Heart right ventricle (tissue), 16 donors: ENCODE results near the gene FYB1. TPM values are rescaled to one million over a fixed set of nuclear protein-coding genes. Genes with fewer than 3 reads are reported as not detected.

Source experiments
- ATAC-seq, 8 donors: fragments of 200-7000 bp; cut with Tn5 transposase; one replicate each; pipeline ENCODE4 v1.9.1; 2020; ENCODE audit warnings: mild to moderate bottlenecking in 8 of 8, moderate library complexity in 8 of 8, moderate number of reproducible peaks in 1 of 8
- DNase-seq, 2 donors: peaks; one replicate each; pipeline ENCODE4 v3.0.0-alpha.2; 2020
- H3K27ac ChIP-seq, 10 donors: fragments of 200-600 bp; sonication (generic) in 2 of 10; one replicate each; pipeline versions ENCODE4 v1.5.0 to v1.8.0; 2020 to 2022; ENCODE audit warnings: mild to moderate bottlenecking in 3 of 10
- H3K27me3 ChIP-seq, 7 donors: fragments of 200-600 bp; one replicate each; pipeline ENCODE4 v1.8.0; 2021 to 2022; ENCODE audit warnings: mild to moderate bottlenecking in 2 of 7
- H3K36me3 ChIP-seq, 9 donors: fragments of 200-600 bp; sonication (generic) in 1 of 9; one replicate each; pipeline versions ENCODE4 v1.5.0 to v1.8.0; 2020 to 2022; ENCODE audit warnings: mild to moderate bottlenecking in 2 of 9
- H3K4me1 ChIP-seq, 9 donors: fragments of 200-600 bp; sonication (generic) in 1 of 9; one replicate each; pipeline versions ENCODE4 v1.5.0 to v1.8.0; 2020 to 2022; ENCODE audit warnings: mild to moderate bottlenecking in 4 of 9
- H3K4me3 ChIP-seq, 10 donors: fragments of 200-600 bp; sonication (generic) in 2 of 10; one replicate each; pipeline versions ENCODE4 v1.5.0 to v1.8.0; 2020 to 2022; ENCODE audit warnings: mild to moderate bottlenecking in 7 of 10, moderate library complexity in 2 of 10
- H3K9me3 ChIP-seq, 11 donors: fragments of 200-600 bp in 10 of 11; sonication (generic) in 2 of 11; one replicate each; pipeline versions ENCODE4 v1.5.0 to v1.8.0; 2013 to 2022; ENCODE audit warnings: mild to moderate bottlenecking in 2 of 11, control low read depth in 1 of 11, moderate library complexity in 1 of 11
- WGBS, 2 donors: extraction: QIAGEN DNeasy Blood & Tissue Kit; methylation state at CpG; one replicate each; pipeline ENCODE4 v1.1.7; 2013; ENCODE audit warnings: inconsistent platforms in 1 of 2; 5-methylcytosine and 5-hydroxymethylcytosine counted together
- intact Hi-C, 10 donors: fragments of 100-400 bp; cut with DNase I; formaldehyde crosslinking; loops; one replicate each; pipeline versions ENCODE4 v1.11.1 to v1.14.2; 2022
- polyA plus RNA-seq, 2 donors: library from polyadenylated mRNA; stranded (reverse); fragments of 200-250 nt; gene quantifications; one replicate each; pipeline ENCODE4 v1.2.3, GENCODE V29; 2013
- total RNA-seq, 10 donors: library from RNA; stranded (reverse); fragmentation: NEBNext Ultra II Directional in 3 of 10; extraction: Animal tissue kit (Norgen Biotek cat#: 25700) in 3 of 10; gene quantifications; one replicate each; pipeline versions ENCODE4 v1.2.1 to v1.2.4, GENCODE V29; 2021 to 2023
- TF ChIP-seq, protein P1 (sequence below), 9 donors: fragments of 200-600 bp; sonication (generic) in 2 of 9; IDR thresholded peaks; one replicate each; pipeline versions ENCODE4 v1.5.0 to v1.8.0; 2021 to 2022; ENCODE audit warnings: antibody characterized with exemption in 9 of 9, mild to moderate bottlenecking in 5 of 9, moderate library complexity in 1 of 9
- donor health status: Arrhythmogenic right ventricular cardiomyopathy.
- donor health status: ischemic (EF 13 %, LVEDD 7.1; RV severe dilation, severe dysfunction).
- donor health status: healthy with polysubstance abuse.
- donor health status: DM: no; HTN: yes; CAD: no.
- donor health status: DM: no; HTN: no; CAD: no.
- donor health status: ischemic (EF 25% LVEDD 6.9; RV normal size, moderate dysfunction).
- donor health status: ischemic (EF 25% LVEDD 5.7; RV mildly dilated, moderate dysfunction).
- donor health status: healthy.
- donor health status: DM: yes; HTN: yes; CAD: no.
- donor health status: Ischemic cardiomyopathy.
- donor health status: ischemic (EF 35%, LVEDD 5.7; RV mildly dilated, moderate dysfunction).
- donor health status: nonischemic (EF 11% LVEDD 7.7; RV severe dilation, severe dysfunction).
- donor health status: DM: yes; HTN: yes; CAD: no.
- donor health status: PGD.
- donor health status: ischemic (EF 29% LVEDD 5.4; RV normal size, mild dysfunction).
- donor health status: nonischemic (EF 23%, LVEDD 6.1; RV moderate dilation, normal function).

Gene FYB1
- total and polyA plus RNA-seq, 12 donors, result 0.61 to 33.8 (median 2.3) TPM

DNA sequence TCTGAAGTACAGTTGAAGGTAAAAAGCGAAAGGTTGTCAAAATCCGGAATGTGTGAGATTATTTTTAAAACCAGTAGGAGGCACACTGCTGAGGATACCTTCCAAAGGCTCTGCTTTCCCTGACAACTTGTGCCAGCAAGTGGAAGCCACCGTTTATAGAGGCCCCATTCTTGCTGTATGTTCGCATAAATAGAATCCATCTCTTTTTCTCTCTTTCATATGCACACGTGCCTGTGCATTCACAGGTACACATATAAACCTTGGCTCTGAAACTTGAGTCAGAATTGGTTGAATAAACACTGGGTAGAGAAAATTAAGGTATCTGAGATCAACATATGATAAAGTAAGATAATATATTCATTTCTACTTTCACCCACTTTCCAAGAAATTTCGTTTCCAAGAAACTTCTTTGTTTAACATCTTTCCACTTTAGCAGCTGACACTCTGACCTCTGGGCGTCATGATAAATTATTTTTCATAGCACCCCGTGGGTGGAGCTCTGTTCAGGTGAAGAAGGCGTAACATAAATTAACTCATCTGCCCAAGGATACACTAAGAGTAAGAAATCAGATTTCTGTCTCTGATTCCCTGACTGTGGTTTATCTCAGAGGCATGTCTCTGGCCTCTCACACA lies 81.4 kb downstream of the FYB1 start:
- ATAC-seq (no peak), DNase-seq (no peak)
- H3K4me3 ChIP-seq, result no peak overlapping the region
- peaks cover 0 to 84% (median 0%) of the 10 kb centered on the region in 9 donors for H3K36me3 ChIP-seq
- intact Hi-C loops, result no loop called here
- H3K27me3 ChIP-seq, result no peaks in the 10 kb centered on the region
- TF ChIP-seq, protein P1, sequence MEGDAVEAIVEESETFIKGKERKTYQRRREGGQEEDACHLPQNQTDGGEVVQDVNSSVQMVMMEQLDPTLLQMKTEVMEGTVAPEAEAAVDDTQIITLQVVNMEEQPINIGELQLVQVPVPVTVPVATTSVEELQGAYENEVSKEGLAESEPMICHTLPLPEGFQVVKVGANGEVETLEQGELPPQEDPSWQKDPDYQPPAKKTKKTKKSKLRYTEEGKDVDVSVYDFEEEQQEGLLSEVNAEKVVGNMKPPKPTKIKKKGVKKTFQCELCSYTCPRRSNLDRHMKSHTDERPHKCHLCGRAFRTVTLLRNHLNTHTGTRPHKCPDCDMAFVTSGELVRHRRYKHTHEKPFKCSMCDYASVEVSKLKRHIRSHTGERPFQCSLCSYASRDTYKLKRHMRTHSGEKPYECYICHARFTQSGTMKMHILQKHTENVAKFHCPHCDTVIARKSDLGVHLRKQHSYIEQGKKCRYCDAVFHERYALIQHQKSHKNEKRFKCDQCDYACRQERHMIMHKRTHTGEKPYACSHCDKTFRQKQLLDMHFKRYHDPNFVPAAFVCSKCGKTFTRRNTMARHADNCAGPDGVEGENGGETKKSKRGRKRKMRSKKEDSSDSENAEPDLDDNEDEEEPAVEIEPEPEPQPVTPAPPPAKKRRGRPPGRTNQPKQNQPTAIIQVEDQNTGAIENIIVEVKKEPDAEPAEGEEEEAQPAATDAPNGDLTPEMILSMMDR (IDR thresholded peaks at IDR 0.05), result no peak
- 62 to 64% methylated on average over 9 of the region's 9 CpGs for WGBS, 2 donors
- no peaks in the 10 kb centered on the region for H3K9me3 ChIP-seq
- H3K27ac ChIP-seq, result no peak overlapping the region
- H3K4me1 ChIP-seq, result peaks cover 0 to 8% (median 0%) of the 10 kb centered on the region in 9 donors

DNA sequence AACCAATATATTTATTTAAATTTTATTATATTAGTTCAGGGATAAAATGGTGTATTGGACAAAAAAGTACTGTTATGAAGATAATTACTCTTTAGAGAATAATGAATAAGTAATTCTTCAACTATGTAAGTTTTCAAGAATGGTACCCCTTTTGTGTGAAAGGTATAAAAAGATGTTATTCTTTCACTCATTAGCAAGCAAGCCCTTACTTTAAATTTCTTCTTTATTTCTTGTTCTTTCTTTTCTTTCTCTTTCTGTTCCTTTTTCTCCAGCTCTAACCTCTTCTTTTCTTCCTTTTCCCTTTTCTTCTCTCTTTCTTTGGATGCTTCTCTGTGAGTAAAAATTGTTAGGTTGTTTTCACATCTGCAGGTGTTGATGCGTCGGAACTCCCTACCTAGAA lies 82.0 kb downstream of the FYB1 start:
- no peaks in the 10 kb centered on the region for H3K27me3 ChIP-seq
- no peak overlapping the region for H3K27ac ChIP-seq
- 85 to 88% methylated on average over 2 of the region's 2 CpGs for WGBS, 2 donors
- ATAC-seq, result no peak
- DNase-seq, result no peak
- no peaks in the 10 kb centered on the region for H3K9me3 ChIP-seq
- H3K4me1 ChIP-seq, result peaks cover 0 to 3% (median 0%) of the 10 kb centered on the region in 9 donors
- TF ChIP-seq, protein P1 (IDR thresholded peaks at IDR 0.05), result no peak
- H3K4me3 ChIP-seq, result no peak overlapping the region
- intact Hi-C loops, result no loop called here
- H3K36me3 ChIP-seq, result peaks cover 0 to 89% (median 0%) of the 10 kb centered on the region in 9 donors

DNA sequence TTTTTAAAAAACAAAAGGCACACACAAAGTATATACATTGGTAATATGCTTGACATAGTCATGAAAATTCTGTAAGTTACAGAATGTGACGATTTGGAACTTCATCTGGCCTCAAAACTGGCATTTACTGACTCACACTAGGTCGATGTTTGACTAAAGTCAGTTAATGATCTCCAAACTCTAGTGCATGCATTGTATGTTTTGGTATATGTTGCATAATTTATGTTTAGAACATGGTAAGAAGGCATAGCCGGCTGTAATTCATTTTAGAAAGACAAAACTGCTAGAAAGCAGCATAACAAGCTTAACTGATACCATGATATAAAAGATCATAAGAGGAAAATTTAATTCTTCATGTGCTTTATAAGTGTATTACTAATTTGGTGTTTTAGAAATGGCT lies 86.6 kb downstream of the FYB1 start:
- Histone ChIP-seq H3K27ac (no peak overlapping the region), H3K4me1 (peaks cover 0 to 8% (median 0%) of the 10 kb centered on the region in 9 donors), H3K27me3 (peaks cover 0 to 2% (median 0%) of the 10 kb centered on the region in 7 donors), H3K36me3 (peaks cover 0 to 88% (median 0%) of the 10 kb centered on the region in 9 donors), H3K9me3 (no peaks in the 10 kb centered on the region), H3K4me3 (no peak overlapping the region)
- WGBS, 2 donors, result 77 to 83% methylated on average over 3 of the region's 3 CpGs
- DNase-seq (no peak), ATAC-seq (no peak)
- intact Hi-C loops, result no loop called here
- TF ChIP-seq, protein P1 (IDR thresholded peaks at IDR 0.05), result no peak

DNA sequence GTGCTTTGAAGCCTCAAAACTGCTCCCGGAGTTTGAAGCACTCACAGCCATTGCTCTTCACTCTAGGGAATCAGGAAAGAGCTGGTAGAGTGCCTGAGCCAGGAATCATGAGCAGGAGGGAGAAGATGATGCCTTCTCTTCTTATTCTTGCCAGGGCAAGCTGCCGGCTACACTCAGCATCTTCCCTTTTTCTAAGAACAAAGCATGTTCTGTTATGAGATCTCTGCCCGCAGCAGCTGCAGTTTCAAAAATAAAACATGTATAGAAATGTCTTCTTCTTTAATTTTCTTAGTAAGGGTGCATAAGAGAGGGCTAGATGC lies 87.3 kb downstream of the FYB1 start:
- WGBS, 2 donors, result 60 to 73% methylated on average over 3 of the region's 3 CpGs
- Histone ChIP-seq H3K4me1 (peaks cover 0 to 8% (median 0%) of the 10 kb centered on the region in 9 donors), H3K36me3 (peaks cover 0 to 88% (median 0%) of the 10 kb centered on the region in 9 donors), H3K27me3 (peaks cover 0 to 2% (median 0%) of the 10 kb centered on the region in 7 donors), H3K27ac (no peak overlapping the region), H3K4me3 (no peak overlapping the region), H3K9me3 (no peaks in the 10 kb centered on the region)
- intact Hi-C loops, result no loop called here
- ATAC-seq (no peak), DNase-seq (no peak)
- TF ChIP-seq, protein P1 (IDR thresholded peaks at IDR 0.05), result no peak
